Ishikawa (cell line): ENCODE measurements around the gene ABCA9.

Experiments
- CEBPB ChIP-seq: IDR thresholded peaks from 2 replicates; pipeline ENCODE4 v1.6.1; 2012
- EP300 ChIP-seq: IDR thresholded peaks from 2 replicates; pipeline ENCODE4 v1.6.1; 2012; ENCODE audit warnings: borderline replicate concordance
- FOXM1 ChIP-seq: IDR thresholded peaks from 2 replicates; pipeline ENCODE4 v1.6.1; 2012; ENCODE audit warnings: low read depth, borderline replicate concordance
- MAX ChIP-seq: IDR thresholded peaks from 2 replicates; pipeline ENCODE4 v1.6.1; 2012
- RAD21 ChIP-seq: IDR thresholded peaks from 2 replicates; pipeline ENCODE4 v1.6.1; 2012; ENCODE audit warnings: low read depth
- REST ChIP-seq: IDR thresholded peaks from 2 replicates; pipeline ENCODE4 v1.6.1; 2012; ENCODE audit warnings: low read depth, mild to moderate bottlenecking
- TAF1 ChIP-seq: IDR thresholded peaks from 2 replicates; pipeline ENCODE4 v1.6.1; 2012; ENCODE audit warnings: low read depth, mild to moderate bottlenecking
- TCF12 ChIP-seq: IDR thresholded peaks from 2 replicates; pipeline ENCODE4 v1.6.1; 2012; ENCODE audit warnings: low read depth
- TEAD4 ChIP-seq: IDR thresholded peaks from 2 replicates; pipeline ENCODE4 v1.6.1; 2012
- USF1 ChIP-seq: IDR thresholded peaks from 2 replicates; pipeline ENCODE4 v1.6.1; 2012
- YY1 ChIP-seq: IDR thresholded peaks from 2 replicates; pipeline ENCODE4 v1.6.1; 2012; ENCODE audit warnings: low read depth
- ZBTB7A ChIP-seq: IDR thresholded peaks from 2 replicates; pipeline ENCODE4 v1.6.1; 2012; ENCODE audit warnings: low read depth

- TF ChIP-seq ZBTB7A (no peak), REST (no peak), RAD21 (no peak), MAX (no peak), TAF1 (no peak), FOXM1 (no peak), TEAD4 (no peak), YY1 (no peak), EP300 (no peak), CEBPB (no peak), USF1 (no peak), TCF12 (no peak)
These were observed 3.7 kb upstream of the ABCA9 start for GRCh38 chr17:69064476-69064875.
